Activated T-helper 1 cell treated with anti-CD3 and anti-CD28 coated beads, Interleukin-2, amount 50 U/mL, for 16 hours (primary cell): ENCODE data around the gene GPR132.
"Not testable (repeated sequence)": the region's sequence is repeated elsewhere in the genome, so short reads cannot be mapped to it uniquely, and the experiment has no call there.

Experiments
- DNase-seq, 2 donors: peaks; one replicate each; pipeline ENCODE4 v3.0.0-alpha.2; 2020; ENCODE audit warnings: low read depth in 1 of 2, low spot score in 1 of 2

GPR132 gene

GRCh38 chr14:105065280-105066228 lies at the start of gene GPR132:
Gene GPR132 (minus strand): TSS chr14:105065430. CDS start chr14:105055420, 10,010 bp downstream.
- peak; percentile 70 to 80 for DNase-seq

GRCh38 chr14:105109243-105109642 lies 44.0 kb upstream of the GPR132 start:
- DNase-seq = not testable (repeated sequence)

GRCh38 chr14:105108516-105108864 lies 43.3 kb upstream of the GPR132 start:
- DNase-seq = no peak

- DNase-seq = no peak
Measured at GRCh38 chr14:105107781-105108515, 42.7 kb upstream of the GPR132 start.

GRCh38 chr14:105107351-105107750 lies 42.1 kb upstream of the GPR132 start:
- DNase-seq = no peak

GRCh38 chr14:105105158-105105557 lies 39.9 kb upstream of the GPR132 start:
- DNase-seq = no peak

- no peak for DNase-seq
Measured at GRCh38 chr14:105102893-105103292, 37.7 kb upstream of the GPR132 start.

- no peak for DNase-seq
Measured at GRCh38 chr14:105102361-105102870, 37.2 kb upstream of the GPR132 start.

- DNase-seq = no peak
Measured at GRCh38 chr14:105100910-105101309, 35.7 kb upstream of the GPR132 start.

GRCh38 chr14:105099778-105100177 lies 34.5 kb upstream of the GPR132 start:
- DNase-seq = no peak

- no peak for DNase-seq
Measured at GRCh38 chr14:105098316-105098715, 33.1 kb upstream of the GPR132 start.

GRCh38 chr14:105097794-105098127 lies 32.5 kb upstream of the GPR132 start:
- DNase-seq = no peak

GRCh38 chr14:105096206-105096875 lies 31.1 kb upstream of the GPR132 start:
- DNase-seq = no peak

- no peak for DNase-seq
Measured at GRCh38 chr14:105095236-105095805, 30.1 kb upstream of the GPR132 start.

- DNase-seq = no peak
Measured at GRCh38 chr14:105094193-105094907, 29.1 kb upstream of the GPR132 start.

- peak in 1 of 2 donors; percentile 53 for DNase-seq
Measured at GRCh38 chr14:105093431-105094192, 28.4 kb upstream of the GPR132 start.

- peak; percentile 38 to 52 for DNase-seq
Measured at GRCh38 chr14:105093038-105093430, 27.8 kb upstream of the GPR132 start.

GRCh38 chr14:105092171-105093037 lies 27.2 kb upstream of the GPR132 start:
- DNase-seq = no peak
